HEK293T (cell line): ENCODE results near the gene TRIL.

ENCODE experiments used
- FOXA1 ChIP-seq: fragments of 450-650 bp; IDR thresholded peaks from 2 replicates; pipeline ENCODE4 v1.6.1; 2016; ENCODE audit warnings: mild to moderate bottlenecking
- FOXK2 ChIP-seq: fragments of 450-650 bp; IDR thresholded peaks from 2 replicates; pipeline ENCODE4 v1.6.1; 2016; ENCODE audit warnings: mild to moderate bottlenecking
- L3MBTL2 ChIP-seq: fragments of 450-650 bp; conservative IDR thresholded peaks from 2 replicates; pipeline ENCODE4 v1.6.1; 2016; ENCODE audit warnings: mild to moderate bottlenecking
- SP1 ChIP-seq: fragments of 450-650 bp; IDR thresholded peaks from 2 replicates; pipeline ENCODE4 v1.6.1; 2017
- TARDBP ChIP-seq: fragments of 450-650 bp; IDR thresholded peaks from 2 replicates; pipeline ENCODE4 v1.6.1; 2016
- ZNF384 ChIP-seq: fragments of 450-650 bp; IDR thresholded peaks from 2 replicates; pipeline ENCODE4 v1.6.1; 2016

DNA sequence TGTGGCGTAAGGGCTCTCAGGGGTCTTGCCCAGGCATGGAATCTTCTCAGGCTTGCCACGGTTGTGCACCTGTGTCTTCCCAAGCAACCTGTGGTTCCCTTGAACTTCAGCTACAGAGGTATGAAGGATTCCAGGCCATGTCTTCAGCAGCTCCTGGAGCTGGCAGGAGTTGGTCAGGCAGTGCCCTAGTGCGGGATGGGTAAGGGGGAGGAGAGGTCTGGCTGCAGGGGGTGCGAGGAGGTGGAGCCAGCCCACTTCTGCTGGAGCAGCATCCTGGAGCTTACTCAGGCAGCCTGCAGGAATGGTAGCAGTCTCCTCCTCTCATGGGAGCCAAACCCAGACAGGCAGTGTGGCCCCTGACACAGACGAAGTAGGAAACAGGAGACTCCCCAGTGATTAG, 3.8 kb upstream of the TRIL start:
- TF ChIP-seq FOXK2, result no peak
- TF ChIP-seq SP1, result no peak
- TF ChIP-seq FOXA1, result no peak
- no peak for TF ChIP-seq L3MBTL2
- TF ChIP-seq ZNF384, result no peak
- TF ChIP-seq TARDBP, result no peak
